ENCODE results near the gene PLEK.

DNA sequence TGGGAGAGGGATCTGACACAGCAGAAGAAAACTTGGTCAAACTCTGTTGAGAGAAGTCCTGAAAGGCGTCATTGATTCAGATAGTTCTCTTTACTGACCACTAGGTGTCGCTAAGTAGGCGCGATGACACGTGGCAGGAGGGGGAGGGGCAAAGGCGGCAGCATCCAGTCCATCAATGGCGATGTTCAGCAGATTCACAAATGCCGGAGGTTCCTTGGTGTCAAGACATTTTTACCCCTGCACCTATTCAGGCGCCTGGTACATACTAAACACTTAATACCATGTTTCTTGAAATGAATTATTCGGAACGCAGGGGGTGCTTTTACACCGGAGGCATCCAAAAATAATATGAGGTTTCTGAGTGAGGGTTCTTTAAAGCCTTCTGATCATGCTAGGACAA lies 3.0 kb upstream of the PLEK start:
- TF ChIP-seq, protein P1, sequence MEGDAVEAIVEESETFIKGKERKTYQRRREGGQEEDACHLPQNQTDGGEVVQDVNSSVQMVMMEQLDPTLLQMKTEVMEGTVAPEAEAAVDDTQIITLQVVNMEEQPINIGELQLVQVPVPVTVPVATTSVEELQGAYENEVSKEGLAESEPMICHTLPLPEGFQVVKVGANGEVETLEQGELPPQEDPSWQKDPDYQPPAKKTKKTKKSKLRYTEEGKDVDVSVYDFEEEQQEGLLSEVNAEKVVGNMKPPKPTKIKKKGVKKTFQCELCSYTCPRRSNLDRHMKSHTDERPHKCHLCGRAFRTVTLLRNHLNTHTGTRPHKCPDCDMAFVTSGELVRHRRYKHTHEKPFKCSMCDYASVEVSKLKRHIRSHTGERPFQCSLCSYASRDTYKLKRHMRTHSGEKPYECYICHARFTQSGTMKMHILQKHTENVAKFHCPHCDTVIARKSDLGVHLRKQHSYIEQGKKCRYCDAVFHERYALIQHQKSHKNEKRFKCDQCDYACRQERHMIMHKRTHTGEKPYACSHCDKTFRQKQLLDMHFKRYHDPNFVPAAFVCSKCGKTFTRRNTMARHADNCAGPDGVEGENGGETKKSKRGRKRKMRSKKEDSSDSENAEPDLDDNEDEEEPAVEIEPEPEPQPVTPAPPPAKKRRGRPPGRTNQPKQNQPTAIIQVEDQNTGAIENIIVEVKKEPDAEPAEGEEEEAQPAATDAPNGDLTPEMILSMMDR (IDR thresholded peaks at IDR 0.05) = peak in 5 of 7 experiments; percentile 42 to 80 (median 59)
- TF ChIP-seq POLR2A (IDR thresholded peaks at IDR 0.05) = no peak
